ENCODE measurements around the gene PHF20.
A peak's percentile ranks its signal among the peaks of the same experiment; 100 is the strongest.

PHF20 gene

GRCh38 chr20:35739294-35740163 is 32.3 kb upstream of the PHF20 start:
- no peak for DNase-seq (ENCODE audit: low read depth in 1 of 2, low spot score in 1 of 2)
- peak overlapping the region; percentile 14; the same call in 1 of the 2 replicates for H3K27ac ChIP-seq (replicated peaks)
- peak overlapping the region; percentile 74 for H3K4me3 ChIP-seq (replicated peaks; ENCODE audit: insufficient read depth, low read length)
- H3K27me3 ChIP-seq (ENCODE audit: insufficient read depth, poor library complexity, severe bottlenecking), result no peaks in the 10 kb centered on the region
- TF ChIP-seq, protein P1, sequence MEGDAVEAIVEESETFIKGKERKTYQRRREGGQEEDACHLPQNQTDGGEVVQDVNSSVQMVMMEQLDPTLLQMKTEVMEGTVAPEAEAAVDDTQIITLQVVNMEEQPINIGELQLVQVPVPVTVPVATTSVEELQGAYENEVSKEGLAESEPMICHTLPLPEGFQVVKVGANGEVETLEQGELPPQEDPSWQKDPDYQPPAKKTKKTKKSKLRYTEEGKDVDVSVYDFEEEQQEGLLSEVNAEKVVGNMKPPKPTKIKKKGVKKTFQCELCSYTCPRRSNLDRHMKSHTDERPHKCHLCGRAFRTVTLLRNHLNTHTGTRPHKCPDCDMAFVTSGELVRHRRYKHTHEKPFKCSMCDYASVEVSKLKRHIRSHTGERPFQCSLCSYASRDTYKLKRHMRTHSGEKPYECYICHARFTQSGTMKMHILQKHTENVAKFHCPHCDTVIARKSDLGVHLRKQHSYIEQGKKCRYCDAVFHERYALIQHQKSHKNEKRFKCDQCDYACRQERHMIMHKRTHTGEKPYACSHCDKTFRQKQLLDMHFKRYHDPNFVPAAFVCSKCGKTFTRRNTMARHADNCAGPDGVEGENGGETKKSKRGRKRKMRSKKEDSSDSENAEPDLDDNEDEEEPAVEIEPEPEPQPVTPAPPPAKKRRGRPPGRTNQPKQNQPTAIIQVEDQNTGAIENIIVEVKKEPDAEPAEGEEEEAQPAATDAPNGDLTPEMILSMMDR (IDR thresholded peaks at IDR 0.05; ENCODE audit: insufficient read depth, low read length), result peak; percentile 15
- no peak for TF ChIP-seq GABPA (IDR thresholded peaks at IDR 0.05; ENCODE audit: low read depth)

- peak within 1 kb of the TSS; percentile 74 for H3K4me3 ChIP-seq (replicated peaks; ENCODE audit: insufficient read depth, low read length)
- TF ChIP-seq SPI1 (IDR thresholded peaks at IDR 0.05; ENCODE audit: borderline replicate concordance, low read depth) (peak; percentile 16; the same call in 1 of the 2 replicates), GABPA (IDR thresholded peaks at IDR 0.05; ENCODE audit: low read depth) (0 out of 2 replicates have a peak, but pooled peaks have one; percentile 24), POLR2AphosphoS5 (IDR thresholded peaks at IDR 0.05; ENCODE audit: low read depth) (peak; percentile 91)
- TF ChIP-seq, protein P1 (IDR thresholded peaks at IDR 0.05; ENCODE audit: insufficient read depth, low read length), result no peak
- TF ChIP-seq, protein P2, sequence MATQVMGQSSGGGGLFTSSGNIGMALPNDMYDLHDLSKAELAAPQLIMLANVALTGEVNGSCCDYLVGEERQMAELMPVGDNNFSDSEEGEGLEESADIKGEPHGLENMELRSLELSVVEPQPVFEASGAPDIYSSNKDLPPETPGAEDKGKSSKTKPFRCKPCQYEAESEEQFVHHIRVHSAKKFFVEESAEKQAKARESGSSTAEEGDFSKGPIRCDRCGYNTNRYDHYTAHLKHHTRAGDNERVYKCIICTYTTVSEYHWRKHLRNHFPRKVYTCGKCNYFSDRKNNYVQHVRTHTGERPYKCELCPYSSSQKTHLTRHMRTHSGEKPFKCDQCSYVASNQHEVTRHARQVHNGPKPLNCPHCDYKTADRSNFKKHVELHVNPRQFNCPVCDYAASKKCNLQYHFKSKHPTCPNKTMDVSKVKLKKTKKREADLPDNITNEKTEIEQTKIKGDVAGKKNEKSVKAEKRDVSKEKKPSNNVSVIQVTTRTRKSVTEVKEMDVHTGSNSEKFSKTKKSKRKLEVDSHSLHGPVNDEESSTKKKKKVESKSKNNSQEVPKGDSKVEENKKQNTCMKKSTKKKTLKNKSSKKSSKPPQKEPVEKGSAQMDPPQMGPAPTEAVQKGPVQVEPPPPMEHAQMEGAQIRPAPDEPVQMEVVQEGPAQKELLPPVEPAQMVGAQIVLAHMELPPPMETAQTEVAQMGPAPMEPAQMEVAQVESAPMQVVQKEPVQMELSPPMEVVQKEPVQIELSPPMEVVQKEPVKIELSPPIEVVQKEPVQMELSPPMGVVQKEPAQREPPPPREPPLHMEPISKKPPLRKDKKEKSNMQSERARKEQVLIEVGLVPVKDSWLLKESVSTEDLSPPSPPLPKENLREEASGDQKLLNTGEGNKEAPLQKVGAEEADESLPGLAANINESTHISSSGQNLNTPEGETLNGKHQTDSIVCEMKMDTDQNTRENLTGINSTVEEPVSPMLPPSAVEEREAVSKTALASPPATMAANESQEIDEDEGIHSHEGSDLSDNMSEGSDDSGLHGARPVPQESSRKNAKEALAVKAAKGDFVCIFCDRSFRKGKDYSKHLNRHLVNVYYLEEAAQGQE (IDR thresholded peaks at IDR 0.05; ENCODE audit: insufficient replicate concordance, low read depth), result peak; percentile 67
- peak; percentile 100 for DNase-seq (ENCODE audit: low read depth in 1 of 2, low spot score in 1 of 2)
- no peaks in the 10 kb centered on the region for H3K27me3 ChIP-seq (ENCODE audit: insufficient read depth, poor library complexity, severe bottlenecking)
- H3K27ac ChIP-seq (replicated peaks), result peak within 1 kb of the TSS; percentile 100
Observed at GRCh38 chr20:35741892-35742740, 29.7 kb upstream of the PHF20 start, which contains the start of gene RBM39. RBM39 (minus strand) TSS chr20:35742260; CDS start chr20:35740874, 1,386 bp downstream.

DNA sequence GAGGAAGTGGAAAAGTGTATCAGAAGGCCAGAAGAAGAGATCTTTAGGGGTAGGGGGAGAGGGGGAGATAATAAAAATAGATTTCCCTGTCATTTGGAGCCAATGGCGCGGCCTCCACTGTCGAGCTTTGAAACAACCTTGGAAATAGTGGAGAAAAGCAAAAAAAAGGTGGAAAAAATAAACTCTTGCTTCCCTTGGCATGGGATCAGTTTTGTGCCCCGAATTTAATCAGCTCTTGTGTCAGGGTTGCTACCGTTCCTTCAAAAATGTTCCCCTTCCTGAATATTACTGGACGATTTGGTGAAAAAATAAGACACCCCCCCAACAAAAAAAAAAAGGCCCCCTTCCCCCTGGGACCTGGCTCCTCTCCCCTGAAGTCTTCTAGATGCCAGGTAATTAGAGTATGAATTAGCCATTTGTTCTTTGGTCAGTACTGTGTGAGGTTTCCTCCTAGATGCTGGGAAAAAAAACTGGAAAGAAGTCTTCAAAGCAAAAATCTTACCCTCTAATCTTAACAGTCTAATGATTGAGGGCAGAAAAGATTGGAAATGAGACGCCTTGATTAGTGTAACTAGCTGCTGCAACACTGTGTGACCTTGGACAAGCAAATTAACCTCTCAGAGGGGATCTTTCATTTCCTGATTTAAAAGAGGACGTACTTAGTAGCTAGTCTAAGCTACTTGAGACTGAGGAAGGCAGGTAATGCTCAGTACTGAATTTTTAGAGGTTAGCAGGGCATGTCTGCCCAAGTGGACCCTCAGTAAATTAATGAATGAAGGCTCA is 28.9 kb upstream of the PHF20 start:
- DNase-seq (ENCODE audit: low read depth in 1 of 2, low spot score in 1 of 2), result peak in 1 of 2 experiments; percentile 46
- H3K27ac ChIP-seq (replicated peaks), result peak overlapping the region; percentile 97

More for the DNA sequence above, 28.9 kb upstream of the PHF20 start:
- peak overlapping the region; percentile 47 for H3K4me3 ChIP-seq (replicated peaks; ENCODE audit: insufficient read depth, low read length)
- TF ChIP-seq SPI1 (IDR thresholded peaks at IDR 0.05; ENCODE audit: borderline replicate concordance, low read depth) (no peak), GABPA (IDR thresholded peaks at IDR 0.05; ENCODE audit: low read depth) (no peak), POLR2AphosphoS5 (IDR thresholded peaks at IDR 0.05; ENCODE audit: low read depth) (no peak)
- TF ChIP-seq, protein P2 (IDR thresholded peaks at IDR 0.05; ENCODE audit: insufficient replicate concordance, low read depth), result no peak
- H3K27me3 ChIP-seq (ENCODE audit: insufficient read depth, poor library complexity, severe bottlenecking), result no peaks in the 10 kb centered on the region

Data from HL-60 (cell line).